GM06990 (cell line): Measurements from ENCODE around the gene ASPSCR1.

Experiments
- DNase-seq: peaks from one replicate; pipeline ENCODE4 v3.0.0-alpha.2; 2011; ENCODE audit not compliant: insufficient read length; ENCODE audit errors: extremely low read depth
- H3K27me3 ChIP-seq: replicated peaks from 2 replicates; pipeline ENCODE4 v1.6.0; 2011; ENCODE audit warnings: low read length; ENCODE audit not compliant: control insufficient read depth, insufficient read depth
- H3K36me3 ChIP-seq: 2 replicates; pipeline ENCODE4 v1.5.1; 2011; ENCODE audit warnings: low read length; ENCODE audit not compliant: control insufficient read depth, insufficient read depth
- H3K4me3 ChIP-seq: replicated peaks from 2 replicates; pipeline ENCODE4 v1.5.1; 2011; ENCODE audit warnings: low read depth, mild to moderate bottlenecking, control low read depth, low read length
- TF ChIP-seq, protein P1 (sequence below): IDR thresholded peaks from 2 replicates; pipeline ENCODE4 v1.5.1; 2011; ENCODE audit warnings: low read length, control low read depth, mild to moderate bottlenecking, inconsistent platforms; ENCODE audit not compliant: insufficient read depth, poor library complexity, severe bottlenecking

ASPSCR1 gene

DNA sequence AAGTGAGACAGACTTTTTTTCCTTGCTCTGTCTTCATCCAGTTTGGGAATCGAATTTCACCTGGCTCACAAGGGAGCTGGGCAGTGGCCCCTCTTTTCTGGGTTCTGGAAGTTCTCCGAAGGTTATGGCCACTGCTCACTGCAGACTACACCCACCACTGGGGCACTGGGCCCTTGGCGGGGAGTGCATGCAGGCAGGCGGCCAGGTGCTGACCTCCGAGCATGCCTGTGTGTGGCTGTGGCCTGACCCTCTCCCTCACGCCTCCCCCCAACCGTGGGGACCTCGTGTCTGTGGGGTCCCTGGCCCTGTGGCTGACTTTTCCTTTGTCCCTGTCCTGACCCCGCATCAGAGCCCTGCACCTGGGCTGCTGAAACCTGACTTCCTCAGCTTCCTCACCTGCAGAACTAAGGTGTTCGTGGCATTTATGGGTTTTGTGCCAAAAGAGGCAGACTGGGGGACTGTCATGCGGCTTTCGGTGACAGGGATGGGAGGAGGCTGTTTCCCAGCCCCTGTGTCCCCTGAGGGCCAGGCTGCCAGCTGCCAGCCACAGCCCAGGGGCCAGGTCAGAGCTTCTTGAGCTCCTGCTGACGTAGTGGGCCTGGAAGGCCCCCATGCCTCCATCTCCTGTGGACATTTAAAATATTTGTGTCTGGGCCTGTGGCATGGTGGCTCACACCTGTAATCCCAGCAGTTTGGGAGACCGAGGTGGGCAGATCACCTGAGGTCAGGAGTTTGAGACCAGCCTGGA lies 21.4 kb downstream of the ASPSCR1 start:
- H3K4me3 ChIP-seq, result no peak overlapping the region
- H3K36me3 ChIP-seq, result peaks cover 5% of the 10 kb centered on the region
- DNase-seq, result no peak
- no peaks in the 10 kb centered on the region for H3K27me3 ChIP-seq
- TF ChIP-seq, protein P1, sequence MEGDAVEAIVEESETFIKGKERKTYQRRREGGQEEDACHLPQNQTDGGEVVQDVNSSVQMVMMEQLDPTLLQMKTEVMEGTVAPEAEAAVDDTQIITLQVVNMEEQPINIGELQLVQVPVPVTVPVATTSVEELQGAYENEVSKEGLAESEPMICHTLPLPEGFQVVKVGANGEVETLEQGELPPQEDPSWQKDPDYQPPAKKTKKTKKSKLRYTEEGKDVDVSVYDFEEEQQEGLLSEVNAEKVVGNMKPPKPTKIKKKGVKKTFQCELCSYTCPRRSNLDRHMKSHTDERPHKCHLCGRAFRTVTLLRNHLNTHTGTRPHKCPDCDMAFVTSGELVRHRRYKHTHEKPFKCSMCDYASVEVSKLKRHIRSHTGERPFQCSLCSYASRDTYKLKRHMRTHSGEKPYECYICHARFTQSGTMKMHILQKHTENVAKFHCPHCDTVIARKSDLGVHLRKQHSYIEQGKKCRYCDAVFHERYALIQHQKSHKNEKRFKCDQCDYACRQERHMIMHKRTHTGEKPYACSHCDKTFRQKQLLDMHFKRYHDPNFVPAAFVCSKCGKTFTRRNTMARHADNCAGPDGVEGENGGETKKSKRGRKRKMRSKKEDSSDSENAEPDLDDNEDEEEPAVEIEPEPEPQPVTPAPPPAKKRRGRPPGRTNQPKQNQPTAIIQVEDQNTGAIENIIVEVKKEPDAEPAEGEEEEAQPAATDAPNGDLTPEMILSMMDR, result no peak

- no peak for DNase-seq
- peaks cover 5% of the 10 kb centered on the region for H3K36me3 ChIP-seq
- H3K4me3 ChIP-seq, result no peak overlapping the region
- TF ChIP-seq, protein P1, result no peak
- no peaks in the 10 kb centered on the region for H3K27me3 ChIP-seq
Measured at GRCh38 chr17:81999587-81999975, 22.2 kb downstream of the ASPSCR1 start.

DNA sequence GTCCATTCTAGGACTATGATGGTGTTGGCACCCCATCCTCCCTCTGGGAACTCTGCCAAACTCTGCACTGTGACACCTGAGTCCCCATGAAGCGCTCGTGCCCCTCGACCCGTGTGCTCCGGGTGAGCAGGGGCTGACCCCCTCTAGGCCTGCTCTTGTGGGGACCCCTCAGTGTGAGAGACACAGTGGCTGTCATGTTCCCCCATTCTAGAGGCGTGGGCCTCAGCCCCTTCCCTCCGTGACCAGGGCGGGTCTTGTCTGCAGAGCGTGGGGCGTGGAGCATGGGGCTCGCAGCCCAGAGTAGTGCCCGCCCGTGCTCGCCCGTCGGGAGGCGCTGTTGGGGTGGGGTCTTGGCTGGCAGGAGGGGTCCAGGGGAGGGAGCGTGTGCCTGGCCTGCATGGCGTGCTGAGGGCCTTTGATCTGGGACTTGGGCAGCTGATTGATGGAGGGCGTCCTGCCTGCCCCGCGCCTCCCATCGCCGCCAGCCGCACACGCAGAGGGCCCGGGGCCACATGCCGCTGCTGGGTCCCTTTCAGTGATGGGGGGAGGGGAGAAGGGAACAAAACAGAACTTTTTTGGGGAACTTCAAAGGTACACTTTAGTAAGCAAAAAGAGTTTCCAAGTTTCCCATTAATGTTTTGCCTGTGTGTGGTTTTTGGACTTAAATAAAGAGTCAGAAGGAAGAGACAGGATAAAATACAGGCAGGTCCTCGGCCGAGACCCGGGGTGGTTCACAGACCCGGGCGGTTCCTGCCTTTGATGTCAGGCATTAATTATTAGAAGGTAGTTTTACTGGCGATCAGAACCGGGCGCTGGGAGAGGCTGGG lies 22.8 kb downstream of the ASPSCR1 start:
- Histone ChIP-seq H3K27me3 (no peaks in the 10 kb centered on the region), H3K36me3 (peaks cover 5% of the 10 kb centered on the region), H3K4me3 (no peak overlapping the region)
- TF ChIP-seq, protein P1, result no peak
- no peak for DNase-seq

DNA sequence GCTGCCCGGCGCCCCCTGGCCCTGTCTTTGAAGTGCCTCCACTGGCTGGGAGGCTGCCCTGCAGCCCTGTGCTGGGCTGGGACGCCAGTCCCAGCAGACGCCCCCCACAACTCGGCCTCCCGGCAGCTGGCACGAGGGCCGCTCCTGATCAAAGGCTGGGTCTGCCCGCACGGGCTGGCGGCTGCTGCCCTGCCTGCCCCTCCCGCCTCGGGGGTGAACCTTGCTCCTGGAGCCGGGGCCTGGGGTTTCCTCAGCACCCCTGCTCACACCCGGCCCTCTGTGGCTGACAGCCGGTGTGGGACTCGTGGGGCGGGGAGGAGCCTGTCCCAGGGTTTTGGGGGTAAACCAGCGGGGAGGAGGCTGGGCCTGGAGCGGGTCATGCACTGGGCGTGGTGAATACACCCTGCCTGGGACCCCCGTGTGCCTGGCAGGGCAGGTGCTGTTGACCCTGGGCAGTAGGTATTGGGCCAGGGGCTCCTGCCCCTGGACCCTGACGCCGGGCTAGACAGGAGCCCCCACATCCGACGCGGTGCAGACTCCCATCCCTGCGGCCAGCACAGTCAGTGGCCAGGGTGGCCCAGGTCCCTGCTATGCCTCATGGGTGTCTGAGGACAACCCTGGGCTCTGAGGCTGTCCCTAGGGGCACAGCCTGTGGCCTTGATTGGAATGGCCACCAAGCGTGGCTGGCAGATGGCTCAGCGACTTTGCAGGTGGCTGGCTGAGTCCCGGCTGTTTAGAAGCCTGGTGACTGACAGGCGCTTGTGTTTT lies 23.6 kb downstream of the ASPSCR1 start:
- DNase-seq, result no peak
- no peaks in the 10 kb centered on the region for H3K27me3 ChIP-seq
- TF ChIP-seq, protein P1, result no peak
- no peak overlapping the region for H3K4me3 ChIP-seq
- no peaks in the 10 kb centered on the region; the same call in none of the 2 replicates for H3K36me3 ChIP-seq

DNA sequence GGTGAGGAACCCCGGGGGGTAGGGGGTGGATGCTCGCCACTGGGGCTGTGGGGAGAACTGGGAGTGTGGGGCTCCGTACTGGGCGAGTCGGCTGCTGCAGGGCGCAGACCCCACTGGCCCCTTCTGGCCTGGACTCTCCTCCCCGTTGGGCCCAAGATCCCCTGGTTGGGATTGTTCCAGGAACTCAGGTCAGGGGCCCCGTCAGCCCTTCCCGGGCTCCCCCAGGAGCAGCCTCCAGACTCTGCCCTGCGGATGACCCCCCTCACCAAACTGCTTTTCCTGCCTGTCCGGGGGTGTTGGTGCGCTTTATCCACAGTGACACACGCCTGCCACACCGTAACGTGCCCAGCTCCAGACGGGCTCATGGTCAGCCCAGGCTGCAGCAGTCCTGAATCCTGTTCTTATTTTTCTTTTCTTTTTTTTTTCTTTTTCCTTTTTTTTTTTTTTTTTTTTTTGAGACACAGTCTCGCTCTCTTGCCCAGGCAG lies 24.2 kb downstream of the ASPSCR1 start:
- H3K4me3 ChIP-seq, result no peak overlapping the region
- no peaks in the 10 kb centered on the region; the same call in none of the 2 replicates for H3K36me3 ChIP-seq
- TF ChIP-seq, protein P1, result no peak
- no peaks in the 10 kb centered on the region for H3K27me3 ChIP-seq
- DNase-seq, result no peak
